ENCODE results near the gene GALM. TPM values are rescaled to one million over a fixed set of nuclear protein-coding genes. Genes with fewer than 3 reads are reported as not detected.
"Not testable (repeated sequence)": the region's sequence is repeated elsewhere in the genome, so short reads cannot be mapped to it uniquely, and the experiment has no call there.

Gene GALM
- total RNA-seq, 6 experiments from 2014 or later, result 6.5 to 10.1 (median 9.1) TPM

GRCh38 chr2:38750891-38751595, 85.1 kb downstream of the GALM start, which contains the start of gene SRSF7:
TSS of gene SRSF7 (minus strand) at chr2:38751361. CDS start at chr2:38751256, 105 bp downstream.
- H3K4me3 Mint-ChIP-seq, result peak within 1 kb of the TSS; percentile 93
- H3K4me1 Mint-ChIP-seq (ENCODE audit: low read depth), result peaks cover 52% of the 10 kb centered on the region

DNA sequence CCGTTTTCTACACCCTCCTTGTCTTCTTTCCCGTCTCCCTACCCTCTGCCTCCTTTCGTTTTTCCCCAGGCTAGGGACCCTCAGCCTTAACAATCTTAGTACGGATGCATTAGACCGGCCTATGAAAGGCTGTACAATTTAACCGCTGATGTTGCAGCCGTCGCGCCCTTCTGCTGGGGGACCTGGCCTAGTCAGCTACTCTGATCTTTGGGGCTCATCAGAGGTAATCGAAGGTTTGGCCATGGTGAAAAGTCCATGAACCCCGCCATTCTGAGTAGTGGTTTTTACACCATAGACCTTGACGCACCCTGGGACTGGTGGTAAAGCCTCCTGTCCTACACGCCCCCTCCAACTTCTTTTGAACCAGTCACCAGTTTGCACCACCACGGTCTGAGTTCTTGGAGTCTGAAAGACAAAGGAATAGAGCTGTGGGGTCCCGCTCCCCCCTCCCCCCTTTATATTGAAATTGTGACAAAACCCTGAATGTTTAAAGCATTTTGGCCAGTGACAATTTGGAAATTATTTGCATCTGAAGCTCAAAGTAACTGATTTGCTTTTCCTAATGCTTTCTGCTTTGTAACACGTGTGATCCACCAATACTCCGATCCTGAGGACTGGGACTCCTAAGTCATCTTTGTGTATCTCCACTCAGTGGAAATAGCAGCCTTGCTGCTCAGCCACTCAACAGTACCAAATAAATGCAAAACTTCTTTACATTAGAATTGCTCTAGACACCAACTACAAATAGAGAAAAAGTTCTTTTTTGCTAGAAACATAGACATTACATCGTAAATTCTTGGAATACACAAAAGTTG, 85.9 kb downstream of the GALM start:
- peak overlapping the region; percentile 95 for H3K27ac Mint-ChIP-seq
- peaks cover 42% of the 10 kb centered on the region for H3K36me3 Mint-ChIP-seq (ENCODE audit: low read depth)
- H3K4me1 Mint-ChIP-seq (ENCODE audit: low read depth), result peaks cover 44% of the 10 kb centered on the region
- H3K27me3 Mint-ChIP-seq (ENCODE audit: insufficient read depth), result peaks cover 10% of the 10 kb centered on the region
- H3K9me3 Mint-ChIP-seq, result peaks cover 5% of the 10 kb centered on the region
- TF ChIP-seq CTCF (IDR thresholded peaks at IDR 0.05), result no peak
- no peak for DNase-seq
- peak overlapping the region; percentile 93 for H3K4me3 Mint-ChIP-seq

More at GRCh38 chr2:38750891-38751595, 85.1 kb downstream of the GALM start, which contains the start of gene SRSF7:
- no peak for TF ChIP-seq CTCF (IDR thresholded peaks at IDR 0.05)
- H3K27me3 Mint-ChIP-seq (ENCODE audit: insufficient read depth), result peaks cover 10% of the 10 kb centered on the region
- peak within 1 kb of the TSS; percentile 95 for H3K27ac Mint-ChIP-seq
- DNase-seq, result peak; percentile 99
- H3K9me3 Mint-ChIP-seq, result peaks cover 5% of the 10 kb centered on the region
- peaks cover 50% of the 10 kb centered on the region for H3K36me3 Mint-ChIP-seq (ENCODE audit: low read depth)

DNA sequence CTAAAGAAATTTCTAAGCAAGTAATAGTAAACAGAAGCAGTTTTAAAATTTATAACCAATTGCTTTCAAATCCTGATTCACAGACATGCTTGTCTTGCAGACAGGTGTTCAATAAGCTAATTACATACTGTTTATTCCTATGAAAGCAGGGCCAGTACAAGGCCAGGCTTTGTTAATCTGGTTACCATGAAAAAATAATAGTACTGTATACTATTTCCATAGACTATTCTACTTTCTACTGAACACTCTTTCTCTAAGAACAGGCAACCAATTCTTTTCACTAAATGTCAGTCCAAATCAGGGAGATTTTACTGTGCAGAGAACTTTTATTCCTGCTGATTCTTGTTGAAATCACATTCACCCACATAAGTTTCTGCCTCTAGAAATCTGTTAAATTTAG, 88.1 kb downstream of the GALM start:
- peaks cover 10% of the 10 kb centered on the region for H3K27me3 Mint-ChIP-seq (ENCODE audit: insufficient read depth)
- peaks cover 21% of the 10 kb centered on the region for H3K36me3 Mint-ChIP-seq (ENCODE audit: low read depth)
- TF ChIP-seq CTCF (IDR thresholded peaks at IDR 0.05), result no peak
- H3K9me3 Mint-ChIP-seq, result peaks cover 5% of the 10 kb centered on the region
- no peak overlapping the region for H3K27ac Mint-ChIP-seq
- H3K4me1 Mint-ChIP-seq (ENCODE audit: low read depth), result peaks cover 22% of the 10 kb centered on the region
- DNase-seq, result no peak
- H3K4me3 Mint-ChIP-seq, result peak overlapping the region; percentile 60; the same call in 1 of the 2 replicates

DNA sequence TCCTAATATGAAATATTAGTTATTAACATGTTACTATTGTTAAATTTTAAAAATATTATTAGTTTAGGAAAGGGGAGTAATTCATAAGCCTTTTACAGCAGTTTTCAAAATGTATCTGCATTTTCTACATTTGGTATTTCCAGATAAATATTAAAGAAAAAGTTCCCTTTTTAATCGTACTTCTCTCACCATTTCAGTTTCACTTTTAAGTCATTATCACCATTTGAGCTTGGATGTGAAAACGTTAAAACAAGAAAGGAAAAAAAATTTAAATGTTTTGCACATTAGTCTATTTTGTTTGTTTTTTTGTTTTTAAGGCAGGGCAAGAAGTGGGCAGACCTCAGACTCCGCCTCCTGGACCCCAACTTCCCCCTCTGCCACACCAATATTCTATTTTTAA, 88.6 kb downstream of the GALM start:
- no peak overlapping the region for H3K27ac Mint-ChIP-seq
- peaks cover 5% of the 10 kb centered on the region for H3K9me3 Mint-ChIP-seq
- peaks cover 17% of the 10 kb centered on the region for H3K36me3 Mint-ChIP-seq (ENCODE audit: low read depth)
- peaks cover 10% of the 10 kb centered on the region for H3K27me3 Mint-ChIP-seq (ENCODE audit: insufficient read depth)
- H3K4me3 Mint-ChIP-seq, result peak overlapping the region; percentile 49
- peaks cover 17% of the 10 kb centered on the region for H3K4me1 Mint-ChIP-seq (ENCODE audit: low read depth)
- TF ChIP-seq CTCF (IDR thresholded peaks at IDR 0.05), result no peak
- DNase-seq, result no peak

GRCh38 chr2:38755891-38756290, 90.0 kb downstream of the GALM start:
- not testable (repeated sequence) for H3K4me3 Mint-ChIP-seq; H3K27ac Mint-ChIP-seq; H3K36me3 Mint-ChIP-seq (ENCODE audit: low read depth); H3K9me3 Mint-ChIP-seq; H3K27me3 Mint-ChIP-seq (ENCODE audit: insufficient read depth); DNase-seq
- H3K4me1 Mint-ChIP-seq (ENCODE audit: low read depth), result peaks cover 12% of the 10 kb centered on the region

DNA sequence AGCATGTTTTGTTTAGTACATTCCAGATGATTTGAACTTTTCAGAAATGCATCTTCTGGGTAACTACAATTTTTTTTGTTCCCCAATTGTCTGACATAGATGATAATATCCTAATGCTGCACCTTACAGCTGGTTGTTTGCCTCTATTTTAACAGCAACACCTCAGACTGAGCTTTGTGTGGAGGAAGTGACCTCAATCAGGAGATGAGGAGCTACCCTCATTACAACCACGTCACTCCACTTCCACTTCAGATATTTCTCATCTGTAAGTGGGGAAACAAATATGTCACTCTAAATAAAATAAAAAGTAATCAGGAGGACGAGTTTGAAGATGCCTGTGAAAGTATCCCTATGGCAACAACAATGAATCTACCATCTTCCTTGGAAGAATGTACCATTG, 97.3 kb downstream of the GALM start:
- Mint-ChIP-seq H3K27ac (no peak overlapping the region), H3K4me1 (ENCODE audit: low read depth) (peaks cover 30% of the 10 kb centered on the region), H3K36me3 (ENCODE audit: low read depth) (no peaks in the 10 kb centered on the region), H3K9me3 (no peaks in the 10 kb centered on the region), H3K4me3 (no peak overlapping the region), H3K27me3 (ENCODE audit: insufficient read depth) (no peaks in the 10 kb centered on the region)
- TF ChIP-seq CTCF (IDR thresholded peaks at IDR 0.05), result no peak
- DNase-seq, result no peak

Data from HFFc6 (cell line).